Kidney glomerular epithelial cell (primary cell): Measurements from ENCODE around the gene GRIN3B.
A peak's percentile ranks its signal among the peaks of the same experiment; 100 is the strongest.
"Not testable (repeated sequence)": the region's sequence is repeated elsewhere in the genome, so short reads cannot be mapped to it uniquely, and the experiment has no call there.

ENCODE experiments used
- DNase-seq: peaks from one replicate; lab custom pipeline; 2025; lab: John Stamatoyannopoulos, UW

GRIN3B gene

DNA sequence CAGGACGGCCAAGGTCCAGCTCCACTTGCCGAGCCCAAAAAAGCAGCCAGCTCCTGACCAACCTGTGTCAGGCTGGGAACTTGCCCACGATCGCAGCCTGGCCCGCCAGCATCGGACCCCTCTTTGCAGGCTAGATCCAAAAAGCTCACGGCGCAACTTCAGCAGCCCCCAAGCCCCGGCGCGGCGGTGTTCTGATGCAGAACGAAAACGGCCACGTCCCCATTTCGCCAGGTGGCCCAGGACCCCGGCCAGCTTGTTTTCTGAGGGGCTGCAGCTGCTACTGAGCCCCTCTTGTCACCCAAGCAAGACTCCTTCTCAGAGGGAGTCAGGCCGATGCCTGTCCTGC lies 19.4 kb downstream of the GRIN3B start:
- DNase-seq, result no peak

GRCh38 chr19:1019980-1020867 lies 20.0 kb downstream of the GRIN3B start:
- no peak for DNase-seq

GRCh38 chr19:1020868-1021425 lies 20.7 kb downstream of the GRIN3B start, which contains the start of gene TMEM259:
Gene TMEM259 (minus strand): TSS chr19:1021123. CDS start chr19:1020996, 127 bp downstream.
- peak; percentile 93 for DNase-seq

- not testable (repeated sequence) for DNase-seq
Measured at GRCh38 chr19:1023883-1024188, 23.6 kb downstream of the GRIN3B start.

DNA sequence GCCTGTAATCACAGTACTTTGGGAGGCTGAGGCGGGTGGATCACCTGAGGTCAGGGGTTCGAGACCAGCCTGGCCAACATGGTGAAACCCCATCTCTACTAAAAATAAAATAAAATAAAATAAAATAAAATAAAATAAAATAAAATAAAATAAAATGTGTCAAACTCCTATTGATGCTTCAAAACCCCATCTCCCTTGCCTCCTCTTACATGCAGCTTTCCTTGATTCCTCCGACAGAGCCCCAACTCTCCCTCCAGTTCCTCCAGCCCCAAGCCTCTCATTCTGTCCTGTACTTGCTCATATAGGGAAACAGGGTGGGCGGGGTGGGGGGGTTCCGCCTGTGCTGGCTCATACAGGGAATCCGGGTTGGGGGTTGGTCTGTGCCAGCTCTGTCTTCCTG lies 24.9 kb downstream of the GRIN3B start:
- not testable (repeated sequence) for DNase-seq

GRCh38 chr19:1025960-1026782 lies 26.0 kb downstream of the GRIN3B start, which contains the start of gene CNN2:
Gene CNN2 (plus strand): TSS chr19:1026608. CDS start chr19:1026662, 54 bp downstream.
- DNase-seq, result peak; percentile 71

GRCh38 chr19:1026783-1027649 lies 26.8 kb downstream of the GRIN3B start:
- no peak for DNase-seq

GRCh38 chr19:1027650-1028061 lies 27.4 kb downstream of the GRIN3B start:
- DNase-seq, result no peak

- DNase-seq, result peak; percentile 59
Measured at GRCh38 chr19:1028062-1028926, 28.1 kb downstream of the GRIN3B start.

DNA sequence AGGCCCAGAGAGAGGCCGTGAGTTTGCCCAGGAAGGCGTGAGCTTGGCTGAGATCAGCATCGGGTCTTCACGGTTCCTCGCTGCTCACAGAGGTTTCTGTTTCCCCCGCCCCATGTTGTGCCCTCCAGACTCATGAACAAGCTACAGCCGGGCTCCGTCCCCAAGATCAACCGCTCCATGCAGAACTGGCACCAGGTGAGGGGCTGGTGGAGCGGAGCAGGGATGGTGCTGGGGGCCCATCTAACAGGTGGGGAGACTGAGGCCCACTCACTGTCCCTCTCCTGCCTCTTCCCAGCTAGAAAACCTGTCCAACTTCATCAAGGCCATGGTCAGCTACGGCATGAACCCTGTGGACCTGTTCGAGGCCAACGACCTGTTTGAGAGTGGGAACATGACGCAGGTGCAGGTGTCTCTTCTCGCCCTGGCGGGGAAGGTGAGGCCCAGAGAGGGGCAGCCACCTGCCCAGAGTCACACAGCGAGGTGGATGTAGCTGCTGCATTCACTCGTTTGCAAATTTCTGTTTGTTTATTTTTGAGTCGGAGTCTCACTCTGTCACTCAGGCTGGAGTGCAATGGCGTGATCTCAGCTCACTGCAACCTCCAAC lies 32.1 kb downstream of the GRIN3B start:
- DNase-seq, result no peak

- no peak for DNase-seq
Measured at GRCh38 chr19:1035998-1036621, 35.9 kb downstream of the GRIN3B start.

GRCh38 chr19:1037621-1038064 lies 37.4 kb downstream of the GRIN3B start:
- DNase-seq, result no peak

DNA sequence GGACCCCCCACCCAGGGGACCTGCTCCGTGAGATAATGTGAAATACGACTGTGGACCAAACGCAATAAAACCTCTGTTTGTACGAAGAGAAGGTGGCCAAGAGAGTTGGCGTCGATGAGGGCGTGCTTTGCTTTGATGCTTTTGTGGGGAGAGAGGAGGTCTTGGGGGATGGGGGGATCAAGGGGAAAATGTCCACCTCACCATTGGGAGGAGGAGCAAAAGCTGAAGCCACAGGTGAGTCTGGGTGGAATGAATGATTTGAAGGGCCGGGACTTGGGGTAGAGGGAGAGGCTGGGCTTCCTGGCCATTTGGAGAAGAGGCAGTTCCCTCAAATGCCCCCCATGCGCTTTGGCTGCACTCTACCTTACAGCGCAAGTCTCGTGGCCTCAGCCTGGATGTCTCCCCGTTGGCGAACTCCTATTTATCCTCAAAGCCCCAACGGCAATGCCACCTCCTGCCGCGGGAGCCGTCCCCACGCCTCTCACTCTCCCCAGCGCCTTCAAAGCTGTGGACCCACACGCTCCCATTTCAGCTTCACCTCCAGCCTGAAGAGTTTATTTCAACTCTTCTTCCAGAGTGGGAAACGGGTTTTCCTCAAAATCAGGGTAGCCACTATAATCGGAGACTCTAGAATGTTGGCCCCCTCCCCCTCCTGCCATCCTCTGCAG lies 38.9 kb downstream of the GRIN3B start:
- DNase-seq, result no peak

GRCh38 chr19:1039646-1040475 lies 39.6 kb downstream of the GRIN3B start, which contains the start of gene ABCA7:
Gene ABCA7 (plus strand): TSS chr19:1040107. CDS start chr19:1041362, 1,255 bp downstream.
- DNase-seq, result peak; percentile 96

DNA sequence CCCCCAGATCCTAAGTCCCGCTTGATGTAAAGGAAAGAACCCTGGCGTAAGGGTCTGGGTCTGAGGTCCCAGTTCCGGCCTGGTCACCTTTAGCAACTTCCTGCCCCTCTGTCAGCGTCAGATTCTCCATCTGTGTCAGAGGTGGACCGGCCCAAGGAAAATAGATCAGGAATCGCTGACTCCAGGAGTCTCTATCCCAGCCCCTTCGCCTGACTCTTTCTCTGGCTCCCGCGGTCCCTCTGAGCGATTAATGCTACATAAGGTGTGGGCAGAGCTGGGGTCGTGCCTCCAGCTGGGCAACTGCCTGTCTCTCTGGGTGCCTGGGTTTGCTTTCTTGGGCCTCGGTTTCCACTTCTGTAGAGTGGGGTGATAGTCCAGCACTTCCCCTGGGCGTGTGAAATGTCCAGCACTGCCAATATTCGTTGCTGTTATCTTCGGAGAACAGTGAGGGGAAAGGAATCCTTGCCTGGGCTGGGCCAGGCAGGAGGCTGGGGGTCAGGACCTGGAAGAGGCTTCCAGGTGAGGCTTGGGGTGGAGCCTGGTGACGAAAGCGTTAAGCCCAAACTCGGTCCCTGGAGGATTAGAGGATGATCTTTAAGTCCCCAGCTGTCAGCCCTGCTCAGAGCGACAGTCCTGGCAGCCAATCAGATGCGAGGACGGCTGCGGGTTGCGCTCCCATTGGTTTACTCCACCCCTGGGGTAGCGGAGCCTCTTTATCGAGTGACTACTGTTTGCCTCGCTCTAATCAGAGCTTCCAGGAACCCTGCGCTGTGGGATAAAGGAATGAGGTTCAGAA lies 40.5 kb downstream of the GRIN3B start:
- DNase-seq, result peak; percentile 76

GRCh38 chr19:1041272-1041834 lies 41.1 kb downstream of the GRIN3B start:
- DNase-seq, result no peak
